Mammary epithelial cell (primary cell): Measurements from ENCODE around the gene MICALL2.

Source experiments
- EZH2 ChIP-seq: IDR thresholded peaks from 2 replicates; pipeline ENCODE4 v1.6.1; 2012; ENCODE audit warnings: low read length, inconsistent platforms, borderline replicate concordance
- TF ChIP-seq, protein P1 (sequence below), 2 donors: IDR thresholded peaks in 1 of 2; conservative IDR thresholded peaks in 1 of 2; 2 replicates each; pipeline ENCODE4 v1.5.1; 2011 to 2012; ENCODE audit warnings: inconsistent platforms in 2 of 2, low read length in 2 of 2, mild to moderate bottlenecking in 2 of 2, control low read depth in 1 of 2, low read depth in 1 of 2; ENCODE audit not compliant: insufficient read depth in 1 of 2; ENCODE audit errors: extremely low read depth in 1 of 2

DNA sequence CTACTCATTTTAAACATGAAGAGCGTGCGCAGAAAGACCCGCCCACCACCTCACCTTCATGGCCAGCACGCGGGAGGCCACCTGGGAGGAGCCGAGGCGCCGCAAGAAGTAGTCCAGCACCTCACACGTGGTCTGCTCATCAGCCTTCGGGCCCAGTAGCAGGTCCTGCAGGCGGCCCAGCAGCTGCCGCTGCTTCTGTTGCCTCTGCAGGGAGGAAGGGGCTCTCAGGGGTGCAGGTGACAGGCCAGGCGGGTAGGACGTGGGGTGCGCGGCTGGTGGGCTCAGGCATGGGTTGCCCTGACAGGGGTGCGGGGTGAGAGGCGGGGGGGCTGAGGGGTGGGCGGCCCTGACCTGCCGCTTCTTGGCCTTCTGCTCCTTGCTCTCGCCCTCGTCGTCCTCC is 27.3 kb upstream of the MICALL2 start:
- no peak for TF ChIP-seq EZH2
- TF ChIP-seq, protein P1, sequence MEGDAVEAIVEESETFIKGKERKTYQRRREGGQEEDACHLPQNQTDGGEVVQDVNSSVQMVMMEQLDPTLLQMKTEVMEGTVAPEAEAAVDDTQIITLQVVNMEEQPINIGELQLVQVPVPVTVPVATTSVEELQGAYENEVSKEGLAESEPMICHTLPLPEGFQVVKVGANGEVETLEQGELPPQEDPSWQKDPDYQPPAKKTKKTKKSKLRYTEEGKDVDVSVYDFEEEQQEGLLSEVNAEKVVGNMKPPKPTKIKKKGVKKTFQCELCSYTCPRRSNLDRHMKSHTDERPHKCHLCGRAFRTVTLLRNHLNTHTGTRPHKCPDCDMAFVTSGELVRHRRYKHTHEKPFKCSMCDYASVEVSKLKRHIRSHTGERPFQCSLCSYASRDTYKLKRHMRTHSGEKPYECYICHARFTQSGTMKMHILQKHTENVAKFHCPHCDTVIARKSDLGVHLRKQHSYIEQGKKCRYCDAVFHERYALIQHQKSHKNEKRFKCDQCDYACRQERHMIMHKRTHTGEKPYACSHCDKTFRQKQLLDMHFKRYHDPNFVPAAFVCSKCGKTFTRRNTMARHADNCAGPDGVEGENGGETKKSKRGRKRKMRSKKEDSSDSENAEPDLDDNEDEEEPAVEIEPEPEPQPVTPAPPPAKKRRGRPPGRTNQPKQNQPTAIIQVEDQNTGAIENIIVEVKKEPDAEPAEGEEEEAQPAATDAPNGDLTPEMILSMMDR (conservative IDR thresholded peaks at IDR 0.05 in 1 of 2, IDR thresholded peaks at IDR 0.05 in 1 of 2; ENCODE audit: extremely low read depth in 1 of 2, insufficient read depth in 1 of 2, low read depth in 1 of 2, low read length in 2 of 2): no peak
